A549 treated with ZK216348 at 1 μM for 4 hours (cell line): ENCODE measurements around the gene MAS1. TPM values are rescaled to one million over a fixed set of nuclear protein-coding genes. Genes with fewer than 3 reads are reported as not detected.

ENCODE experiments used
- total RNA-seq: library from RNA; stranded (reverse); fragments of 200-300 nt; extraction: Qiagen RNA extraction; gene quantifications from 5 replicates; pipeline ENCODE4 v1.2.3, GENCODE V29; 2022; ENCODE audit warnings: low read depth

MAS1 gene
- total RNA-seq, result not detected in 5 replicates

GRCh38 chr6:159890792-159891191 lies at the start of gene MAS1:
Gene MAS1 (plus strand): TSS chr6:159890988. CDS start chr6:159906956, 15,968 bp downstream.

Other genes with a start within 250 kb of the MAS1 start
- gene SOD2, start 197.7 kb upstream of the MAS1 start, total RNA-seq, result 140 to 206 TPM (median 176 TPM) in 5 replicates
- gene WTAP, start 163.5 kb upstream of the MAS1 start, total RNA-seq, result 54.7 to 81.7 TPM (median 66.3 TPM) in 5 replicates
- 26.6 to 29.8 TPM (median 27.2 TPM) in 5 replicates for gene ACAT2, start 128.9 kb upstream of the MAS1 start, total RNA-seq
- 232 to 255 TPM (median 238 TPM) in 5 replicates for gene TCP1, start 101.4 kb upstream of the MAS1 start, total RNA-seq
- gene MRPL18, start 100.5 kb upstream of the MAS1 start, total RNA-seq, result 83.3 to 105 TPM (median 88.0 TPM) in 5 replicates
- 0.14 to 0.17 TPM in 2 of 5 replicates, not detected in the others for gene PNLDC1, start 90.7 kb upstream of the MAS1 start, total RNA-seq
- 27.9 to 34.1 TPM (median 30.2 TPM) in 5 replicates for gene IGF2R, start 78.1 kb downstream of the MAS1 start, total RNA-seq
- 1.7 to 3.4 TPM (median 2.2 TPM) in 5 replicates for gene SLC22A1, start 230.8 kb downstream of the MAS1 start, total RNA-seq